HAP-1 (cell line): Measurements from ENCODE around the gene ROPN1L.

Experiments used
- DNase-seq, 2 experiments: peaks; one replicate each; pipeline ENCODE4 v3.0.0-alpha.2; 2016 to 2020; ENCODE audit warnings: low spot score in 2 of 2
- H3K27me3 ChIP-seq: fragments of 250-450 bp; sonication (Bioruptor Pico); 2 replicates; pipeline ENCODE4 v1.5.1; 2020; ENCODE audit warnings: low read depth, mild to moderate bottlenecking, moderate library complexity
- H3K36me3 ChIP-seq: fragments of 250-450 bp; sonication (Bioruptor Pico); replicated peaks from 2 replicates; pipeline ENCODE4 v1.5.1; 2020; ENCODE audit warnings: mild to moderate bottlenecking
- H3K4me1 ChIP-seq: fragments of 250-450 bp; sonication (Bioruptor Pico); 2 replicates; pipeline ENCODE4 v1.5.1; 2020; ENCODE audit warnings: mild to moderate bottlenecking
- H3K4me3 ChIP-seq: fragments of 250-450 bp; sonication (Bioruptor Pico); 2 replicates; pipeline ENCODE4 v1.5.1; 2020; ENCODE audit warnings: mild to moderate bottlenecking, moderate library complexity
- H3K9me3 ChIP-seq: fragments of 250-450 bp; sonication (Bioruptor Pico); 2 replicates; pipeline ENCODE4 v1.5.1; 2020; ENCODE audit warnings: mild to moderate bottlenecking, moderate library complexity
- in situ Hi-C: fragments of 300-500 bp; cut with MboI; formaldehyde crosslinking; loops from 3 replicates; pipeline ENCODE4 v1.14.3; 2020; ENCODE audit warnings: low sequenced_read_pairs, inconsistent platforms, mixed read lengths

Gene ROPN1L

DNA sequence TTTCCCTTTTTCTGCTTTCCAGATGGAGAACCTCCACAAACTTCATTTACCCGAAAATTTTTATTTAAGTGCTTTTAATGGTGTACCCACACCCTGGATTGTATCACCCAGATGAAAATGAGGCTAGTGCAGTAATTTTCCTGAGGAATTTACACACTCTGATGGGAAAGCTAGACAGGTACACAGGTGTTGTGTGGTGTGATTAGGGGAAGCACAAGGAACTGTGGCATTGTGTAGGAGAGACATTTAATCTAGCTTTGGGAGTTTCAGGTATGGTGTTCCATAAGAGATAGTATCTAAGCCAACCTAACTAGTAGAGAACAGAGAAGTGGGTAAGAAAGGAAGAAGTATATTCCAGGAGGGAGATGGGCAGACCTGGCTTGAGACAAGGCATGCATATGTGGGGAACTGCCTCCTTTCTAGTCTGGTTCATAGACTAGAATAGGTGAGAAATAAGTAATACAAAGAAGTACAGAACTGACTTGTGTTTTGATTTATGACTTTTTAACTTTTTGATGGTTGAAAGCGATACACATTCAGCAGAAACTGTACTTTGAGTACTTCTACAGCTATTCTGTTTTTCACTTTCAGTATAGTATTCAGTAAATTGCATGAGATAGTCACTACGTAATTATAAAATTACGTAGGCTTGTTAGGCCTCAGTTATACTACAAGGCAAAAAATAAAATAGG, 22.9 kb upstream of the ROPN1L start:
- Histone ChIP-seq H3K4me3 (no peak overlapping the region), H3K9me3 (no peaks in the 10 kb centered on the region), H3K4me1 (no peaks in the 10 kb centered on the region), H3K36me3 (peaks cover 75% of the 10 kb centered on the region), H3K27me3 (no peaks in the 10 kb centered on the region)
- in situ Hi-C loops: no loop called here
- DNase-seq: no peak

DNA sequence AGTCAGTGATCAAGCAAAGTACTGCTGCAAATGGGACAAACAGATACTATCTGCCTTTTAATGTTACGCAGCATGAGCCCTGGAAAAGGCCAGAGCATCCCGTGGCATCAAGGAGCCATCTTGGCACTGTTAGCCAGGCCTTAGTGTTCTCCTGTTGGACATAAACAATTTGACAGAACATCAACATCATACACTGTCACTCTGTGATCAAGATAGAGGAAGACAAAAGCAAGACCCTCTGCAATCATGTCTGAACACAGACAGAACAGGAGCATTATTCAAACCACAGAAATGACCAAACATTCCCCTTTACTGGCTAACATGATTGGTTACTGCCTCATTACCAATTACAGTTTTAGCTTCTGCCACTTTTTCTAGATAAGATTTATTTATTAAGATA, 21.2 kb upstream of the ROPN1L start:
- in situ Hi-C loops: no loop called here
- peaks cover 65% of the 10 kb centered on the region for H3K36me3 ChIP-seq
- DNase-seq: no peak
- H3K27me3 ChIP-seq: no peaks in the 10 kb centered on the region
- H3K9me3 ChIP-seq: no peaks in the 10 kb centered on the region
- H3K4me3 ChIP-seq: no peak overlapping the region
- no peaks in the 10 kb centered on the region for H3K4me1 ChIP-seq

DNA sequence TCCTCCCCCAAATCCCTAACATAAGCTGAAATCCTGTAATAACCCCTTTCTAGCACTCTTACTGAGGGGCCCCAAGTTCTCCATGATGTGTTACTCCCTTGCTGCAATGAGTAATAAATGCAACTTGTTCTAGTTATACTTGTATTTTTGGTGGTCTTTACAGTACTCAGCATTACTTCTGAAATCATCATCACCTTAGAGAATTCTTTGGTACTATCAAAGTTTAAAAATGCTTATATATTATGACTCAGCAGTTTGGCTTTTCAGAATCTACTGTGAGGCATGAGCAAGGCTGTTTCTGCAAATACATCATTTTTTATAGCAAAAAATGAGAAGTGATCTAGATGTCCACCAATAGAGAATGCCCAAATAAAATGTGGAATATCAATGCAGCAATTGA, 20.7 kb upstream of the ROPN1L start:
- in situ Hi-C loops: no loop called here
- Histone ChIP-seq H3K9me3 (no peaks in the 10 kb centered on the region), H3K4me1 (no peaks in the 10 kb centered on the region), H3K27me3 (no peaks in the 10 kb centered on the region), H3K36me3 (peaks cover 64% of the 10 kb centered on the region), H3K4me3 (no peak overlapping the region)
- DNase-seq: no peak

DNA sequence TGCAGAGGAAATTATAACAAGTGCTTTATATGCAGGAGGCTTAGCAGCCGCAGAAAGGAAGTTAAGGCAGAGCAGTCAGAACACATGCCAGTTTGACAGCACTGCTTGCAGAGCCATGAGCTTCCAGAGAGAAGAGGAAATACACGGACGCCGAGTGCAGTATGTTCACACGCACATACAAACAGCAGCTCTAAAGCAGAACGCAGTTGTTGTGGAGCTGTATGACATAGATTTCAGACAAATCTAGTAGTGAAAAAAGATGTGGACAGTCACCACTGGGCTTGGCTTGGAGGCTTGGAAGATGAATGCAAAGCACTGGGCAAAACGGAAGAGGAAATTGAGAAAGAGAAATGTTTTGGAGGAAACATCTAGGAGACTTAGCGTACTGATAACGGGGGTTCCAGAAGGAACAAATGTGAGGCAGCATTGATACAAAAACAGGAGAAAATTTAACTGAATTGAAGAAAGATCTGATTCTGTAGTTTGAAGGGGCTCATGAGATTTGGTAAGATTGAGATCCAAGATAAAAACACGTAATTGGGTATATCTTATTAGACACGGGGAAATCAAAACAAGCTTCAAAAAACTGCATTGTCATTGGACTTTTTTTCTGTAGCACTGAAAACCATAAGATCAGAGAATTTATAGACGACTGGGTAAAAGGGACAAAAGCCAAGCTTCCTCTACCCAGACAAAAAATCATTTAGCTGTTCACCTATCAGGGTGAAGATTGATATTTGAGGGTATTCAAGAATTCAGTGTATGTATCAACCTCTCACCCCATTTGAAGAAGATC, 19.6 kb upstream of the ROPN1L start:
- Histone ChIP-seq H3K36me3 (peaks cover 65% of the 10 kb centered on the region), H3K4me1 (no peaks in the 10 kb centered on the region), H3K4me3 (no peak overlapping the region), H3K27me3 (no peaks in the 10 kb centered on the region), H3K9me3 (no peaks in the 10 kb centered on the region)
- in situ Hi-C loops: no loop called here
- no peak for DNase-seq

DNA sequence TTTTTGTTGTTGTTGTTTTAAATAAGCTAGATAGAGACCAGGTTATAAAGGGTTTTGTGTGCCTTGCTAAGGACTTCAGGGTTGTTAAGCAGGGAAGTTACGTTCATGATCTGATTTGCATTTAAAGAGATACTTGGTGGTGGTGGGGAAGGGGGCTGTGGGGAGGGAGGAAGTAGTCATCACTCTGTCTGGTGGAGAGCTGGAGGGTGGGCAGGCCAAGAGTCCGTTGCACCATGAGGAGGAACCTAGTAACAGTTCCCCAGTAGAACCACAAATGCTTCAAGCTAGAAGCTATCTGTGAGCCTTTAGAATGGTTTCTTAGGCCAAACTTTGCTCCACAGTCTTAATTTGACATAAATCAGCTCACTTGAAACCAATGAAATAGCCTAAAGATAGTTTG, 18.7 kb upstream of the ROPN1L start:
- peaks cover 67% of the 10 kb centered on the region for H3K36me3 ChIP-seq

DNA sequence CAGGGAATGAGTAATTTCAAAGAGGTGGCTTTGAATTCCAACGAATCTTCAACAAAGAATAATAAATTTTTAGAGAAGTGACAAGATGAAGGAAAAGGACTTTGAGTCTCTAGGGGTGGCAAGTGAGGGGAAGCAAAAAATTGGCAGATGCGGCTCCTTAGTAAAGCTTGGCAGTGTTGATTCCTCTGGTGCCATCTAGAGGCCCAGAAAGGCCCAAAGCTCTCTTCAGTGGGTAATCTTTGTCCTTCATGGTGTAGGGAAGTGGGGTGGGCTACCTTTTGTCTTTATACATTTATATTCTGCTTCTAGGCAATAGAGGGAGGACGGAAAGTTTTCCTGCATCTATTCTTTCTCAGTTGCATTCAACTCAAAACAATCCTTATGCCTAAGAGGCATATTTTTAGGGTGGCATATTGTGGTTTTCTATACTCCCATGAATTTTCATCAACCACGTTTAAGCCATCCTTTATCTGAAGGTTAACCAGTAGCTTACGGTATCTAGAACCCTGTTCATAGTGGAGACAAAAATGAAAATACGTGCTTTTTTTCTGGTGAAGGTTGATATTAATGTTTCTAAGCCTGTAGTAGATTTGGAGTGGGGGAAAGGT, 17.5 kb upstream of the ROPN1L start:
- no peak overlapping the region for H3K4me3 ChIP-seq
- H3K27me3 ChIP-seq: no peaks in the 10 kb centered on the region
- DNase-seq: peak; percentile 34 to 44
- peaks cover 60% of the 10 kb centered on the region for H3K36me3 ChIP-seq
- H3K4me1 ChIP-seq: no peaks in the 10 kb centered on the region
- in situ Hi-C loops: no loop called here
- H3K9me3 ChIP-seq: no peaks in the 10 kb centered on the region

More for the DNA sequence above, 18.7 kb upstream of the ROPN1L start:
- H3K27me3 ChIP-seq: no peaks in the 10 kb centered on the region
- no peak for DNase-seq
- no peak overlapping the region for H3K4me3 ChIP-seq
- in situ Hi-C loops: no loop called here
- H3K4me1 ChIP-seq: no peaks in the 10 kb centered on the region
- H3K9me3 ChIP-seq: no peaks in the 10 kb centered on the region

DNA sequence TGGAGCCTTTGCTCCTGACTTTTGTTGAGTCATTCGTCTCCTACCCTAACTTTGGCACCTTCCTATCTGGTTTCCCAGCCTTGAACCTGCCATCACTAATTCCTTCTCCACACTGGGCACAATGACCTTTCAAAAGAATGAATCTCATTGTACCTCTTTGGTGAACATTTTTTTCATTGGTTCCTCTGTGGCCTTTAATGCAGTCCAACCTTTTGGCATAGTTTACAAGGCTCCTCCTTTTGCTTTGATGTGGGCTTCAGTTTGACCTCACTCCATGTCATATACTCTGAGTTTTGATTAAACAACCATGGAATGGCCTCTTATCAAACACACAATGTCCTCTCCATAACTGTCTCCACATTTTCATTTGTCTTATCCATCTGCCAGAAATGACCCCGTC, 14.5 kb upstream of the ROPN1L start:
- Histone ChIP-seq H3K27me3 (no peaks in the 10 kb centered on the region), H3K36me3 (peaks cover 60% of the 10 kb centered on the region), H3K4me3 (no peak overlapping the region), H3K4me1 (no peaks in the 10 kb centered on the region), H3K9me3 (no peaks in the 10 kb centered on the region)
- DNase-seq: no peak
- in situ Hi-C loops: no loop called here

DNA sequence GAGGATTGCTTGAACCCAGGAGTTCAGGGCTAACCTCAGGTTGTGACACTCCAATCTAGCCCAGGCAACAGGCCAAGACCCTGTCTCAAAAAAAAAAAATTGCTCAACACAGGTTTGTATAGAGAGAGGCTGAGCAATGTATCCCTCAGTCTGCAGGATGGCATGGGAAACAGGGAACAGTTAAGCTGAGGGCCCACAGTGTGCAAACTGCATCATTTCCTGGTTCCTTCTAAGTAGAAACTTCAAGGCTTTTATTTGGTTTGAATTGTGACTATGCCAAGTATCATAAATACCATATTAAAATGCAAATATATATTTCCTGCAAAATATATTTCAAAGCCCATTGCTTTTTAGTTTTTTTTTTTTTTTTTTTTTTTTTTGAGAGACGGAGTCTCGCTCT, 13.7 kb upstream of the ROPN1L start:
- H3K27me3 ChIP-seq: no peaks in the 10 kb centered on the region
- DNase-seq: no peak
- H3K4me3 ChIP-seq: no peak overlapping the region
- no peaks in the 10 kb centered on the region for H3K9me3 ChIP-seq
- in situ Hi-C loops: no loop called here
- no peaks in the 10 kb centered on the region for H3K4me1 ChIP-seq
- H3K36me3 ChIP-seq: peaks cover 60% of the 10 kb centered on the region

DNA sequence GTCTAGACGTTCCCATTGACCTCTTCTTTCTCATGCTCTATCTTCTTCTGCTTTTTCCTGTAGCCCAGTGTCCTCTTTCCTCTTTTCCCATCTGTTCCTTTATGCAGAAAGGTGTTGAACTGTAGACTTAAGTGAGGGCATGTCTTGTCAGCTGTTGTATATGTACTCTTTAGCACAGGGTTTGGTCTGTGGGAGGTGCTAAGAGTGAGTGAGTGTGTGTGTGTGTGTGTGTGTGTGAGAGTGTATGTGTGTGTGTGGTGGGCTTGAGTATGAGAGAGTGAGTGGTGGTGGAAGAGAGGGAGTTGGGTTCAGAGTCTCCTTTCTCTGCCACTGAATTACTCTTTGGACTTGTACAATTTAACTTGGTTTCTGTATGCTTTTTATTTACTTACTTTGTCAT, 10.3 kb upstream of the ROPN1L start:
- Histone ChIP-seq H3K27me3 (no peaks in the 10 kb centered on the region), H3K9me3 (no peaks in the 10 kb centered on the region), H3K36me3 (peaks cover 63% of the 10 kb centered on the region), H3K4me1 (no peaks in the 10 kb centered on the region), H3K4me3 (no peak overlapping the region)
- no peak for DNase-seq
- in situ Hi-C loops: no loop called here

DNA sequence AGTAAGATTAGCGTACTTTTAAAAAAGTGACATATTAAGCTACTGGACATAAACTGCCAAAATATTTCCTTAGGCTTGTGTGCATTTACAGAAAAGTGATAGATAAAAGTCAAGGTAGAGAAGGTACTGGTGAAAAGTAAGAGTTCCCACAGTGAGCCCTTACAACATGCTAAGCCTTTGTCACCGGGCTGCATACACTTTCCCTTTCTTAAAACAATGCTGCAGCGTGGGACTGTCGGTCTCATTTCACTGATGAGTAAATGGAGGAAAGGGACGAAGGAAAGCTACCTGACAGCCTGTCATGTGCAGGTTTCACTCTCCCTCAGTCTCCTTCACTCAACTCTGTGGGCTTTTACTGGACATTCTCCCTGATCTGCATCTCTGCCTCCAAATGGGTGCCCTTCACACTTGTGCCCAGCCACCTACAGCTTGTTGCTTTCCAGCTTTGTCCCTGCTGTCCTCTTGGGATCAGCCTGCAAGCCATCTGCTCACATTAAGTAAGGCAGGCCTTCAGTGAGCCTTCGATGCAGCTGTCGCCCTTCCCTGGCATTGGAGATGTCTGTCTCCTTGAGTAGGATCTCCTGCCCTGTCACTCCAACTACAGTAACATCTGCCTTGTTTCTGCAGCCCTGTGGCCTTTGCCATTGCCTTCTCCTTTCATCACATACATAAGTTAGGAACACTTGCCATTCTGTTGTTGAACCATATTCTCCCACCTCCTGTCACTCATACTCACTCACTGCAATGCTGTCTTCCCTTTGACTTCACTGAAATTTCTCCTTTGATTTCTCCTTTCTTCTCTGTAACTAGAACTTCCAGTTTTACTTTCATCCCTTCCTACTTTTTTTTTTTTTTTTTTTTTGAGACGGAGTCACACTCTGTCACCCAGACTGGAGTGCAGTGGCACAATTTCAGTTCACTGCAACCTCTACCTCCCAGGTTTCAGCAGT, 9.3 kb upstream of the ROPN1L start:
- Histone ChIP-seq H3K4me1 (no peaks in the 10 kb centered on the region), H3K9me3 (no peaks in the 10 kb centered on the region), H3K4me3 (no peak overlapping the region), H3K27me3 (no peaks in the 10 kb centered on the region), H3K36me3 (peaks cover 54% of the 10 kb centered on the region)
- in situ Hi-C loops: no loop called here
- DNase-seq: no peak

DNA sequence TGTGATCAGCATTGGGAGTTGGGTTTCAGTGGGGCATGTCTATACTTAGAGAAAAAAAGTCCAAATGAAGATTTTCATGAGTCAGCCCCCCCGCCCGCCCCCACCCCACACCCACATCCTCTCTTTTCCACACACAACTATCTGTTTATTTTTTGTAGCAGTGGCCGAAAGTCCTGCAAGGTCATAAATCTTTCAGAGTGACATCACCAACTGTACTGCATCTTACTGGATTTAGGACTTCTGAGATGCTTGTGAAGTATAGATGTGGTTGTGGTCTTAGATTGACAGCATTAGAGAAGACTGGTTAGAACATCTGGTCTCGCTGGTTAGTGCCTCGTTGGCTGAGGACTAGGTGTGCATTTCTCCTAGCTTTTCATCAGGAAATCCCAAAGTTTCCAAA, 7.3 kb upstream of the ROPN1L start:
- in situ Hi-C loops: no loop called here
- H3K36me3 ChIP-seq: peaks cover 47% of the 10 kb centered on the region

DNA sequence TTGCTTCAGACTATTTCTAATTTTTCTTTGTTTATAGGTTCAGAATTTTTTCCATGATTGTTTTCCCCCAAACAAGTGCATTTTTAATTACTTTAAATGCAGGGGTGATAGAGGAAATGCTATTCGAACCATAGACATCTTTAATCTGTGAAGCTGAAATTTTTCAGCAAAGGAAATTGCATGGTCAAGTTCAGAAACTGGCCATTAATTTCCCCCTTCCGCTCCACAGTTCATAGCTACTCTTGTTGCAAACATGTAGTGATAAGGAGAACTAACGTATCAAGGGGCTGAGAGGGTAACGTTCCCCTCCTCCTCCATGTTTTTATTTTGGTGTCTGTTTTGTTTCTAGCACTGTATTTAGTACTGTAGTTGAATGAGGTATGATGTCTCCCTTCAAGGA, 3.4 kb upstream of the ROPN1L start:
- Histone ChIP-seq H3K4me1 (peaks cover 4% of the 10 kb centered on the region; the same call in 1 of the 2 replicates), H3K36me3 (peaks cover 17% of the 10 kb centered on the region), H3K27me3 (peaks cover 3% of the 10 kb centered on the region; the same call in 1 of the 2 replicates), H3K4me3 (no peak overlapping the region), H3K9me3 (no peaks in the 10 kb centered on the region)
- DNase-seq: no peak
- in situ Hi-C loops: no loop called here

More for the DNA sequence above, 7.3 kb upstream of the ROPN1L start:
- no peak for DNase-seq
- no peak overlapping the region for H3K4me3 ChIP-seq
- H3K4me1 ChIP-seq: no peaks in the 10 kb centered on the region
- H3K27me3 ChIP-seq: no peaks in the 10 kb centered on the region
- no peaks in the 10 kb centered on the region for H3K9me3 ChIP-seq

DNA sequence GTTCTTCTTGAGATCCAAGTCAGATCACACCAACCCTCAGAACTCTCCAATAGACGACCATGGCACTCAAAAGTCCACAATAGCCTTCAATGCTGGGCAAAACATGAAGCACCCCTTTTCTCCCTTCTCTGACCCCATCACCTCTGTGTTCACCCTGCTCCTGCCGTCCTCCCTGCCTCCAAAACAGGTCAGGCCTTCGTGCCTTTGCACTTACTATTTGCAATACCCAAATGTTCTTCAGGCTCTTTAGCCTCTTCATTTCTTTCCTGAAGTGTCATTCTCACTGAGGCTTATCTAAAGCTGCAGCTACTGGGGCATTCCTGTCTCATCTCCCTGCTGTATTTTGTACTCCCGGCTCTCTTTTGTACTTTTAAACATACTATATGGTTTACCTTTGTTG, 2.0 kb upstream of the ROPN1L start:
- Histone ChIP-seq H3K27me3 (peaks cover 3% of the 10 kb centered on the region; the same call in 1 of the 2 replicates), H3K9me3 (no peaks in the 10 kb centered on the region), H3K36me3 (peaks cover 6% of the 10 kb centered on the region), H3K4me1 (peaks cover 4% of the 10 kb centered on the region; the same call in 1 of the 2 replicates), H3K4me3 (no peak overlapping the region)
- in situ Hi-C loops: no loop called here
- no peak for DNase-seq
